Limb (tissue), 2 donors: Measurements from ENCODE around the gene MLLT3.

ENCODE experiments used
- DNase-seq, 2 donors: peaks; one replicate each; pipeline ENCODE4 v3.0.0-alpha.2; 2016; ENCODE audit errors: extremely low spot score in 2 of 2

MLLT3 gene

GRCh38 chr9:20625003-20625349, 2.7 kb upstream of the MLLT3 start:
- DNase-seq = no peak

DNA sequence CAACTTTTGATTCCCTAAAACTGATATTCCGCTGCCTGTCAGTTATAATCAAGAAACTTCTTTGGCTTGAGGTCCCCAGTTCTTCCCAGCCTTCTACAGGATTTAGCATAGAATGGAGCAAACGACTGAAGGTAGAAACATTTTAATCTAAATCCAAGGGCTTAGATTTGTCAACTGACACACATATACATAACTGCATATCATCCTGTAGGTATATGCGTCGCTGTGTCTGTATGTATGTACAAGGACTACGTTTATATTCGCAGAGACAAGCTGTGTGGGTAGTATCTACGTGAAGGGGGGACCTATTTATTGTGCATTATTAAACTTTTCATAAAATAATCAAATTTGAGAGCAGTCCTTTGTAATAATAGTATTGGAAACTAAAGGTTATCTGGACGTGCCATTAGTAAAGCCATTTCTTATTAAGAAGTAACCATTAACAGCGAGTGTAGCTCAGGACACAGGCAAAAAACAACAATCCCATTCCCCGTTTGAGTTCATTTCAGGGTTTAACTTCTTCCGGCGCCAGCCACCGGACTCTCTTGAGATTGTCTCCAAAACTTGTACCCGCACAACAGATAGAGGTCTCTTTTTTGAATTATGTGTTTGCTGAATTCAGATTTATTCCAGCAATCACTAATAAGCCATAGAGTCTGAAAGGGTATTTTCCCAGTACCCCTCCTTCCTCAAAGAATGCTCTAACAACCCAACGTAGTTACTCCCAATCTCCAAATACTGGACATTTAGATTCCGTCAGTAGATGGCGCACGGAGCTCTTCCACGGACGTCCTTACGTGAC, 2.1 kb upstream of the MLLT3 start:
- DNase-seq = peak; percentile 56 to 82

DNA sequence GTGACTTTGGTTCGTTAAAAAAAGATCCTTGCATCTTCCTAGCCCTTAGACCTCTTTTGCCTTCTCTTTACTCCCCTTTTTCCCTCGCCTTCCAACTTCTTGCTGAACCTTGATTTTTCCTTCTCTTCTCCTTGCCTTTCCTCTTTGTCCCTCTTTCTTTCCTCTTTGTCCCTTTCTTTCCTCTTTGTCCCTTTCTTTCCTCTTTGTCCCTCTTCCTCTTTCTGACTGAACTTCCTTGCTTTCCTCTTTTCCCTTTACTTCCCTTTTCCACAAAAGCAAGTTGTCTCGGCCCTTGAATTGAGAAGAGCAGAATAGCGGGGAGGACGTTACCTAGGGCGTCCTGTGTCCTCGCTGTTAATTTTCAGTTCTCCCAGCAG, 1.4 kb upstream of the MLLT3 start:
- DNase-seq = no peak

GRCh38 chr9:20623021-20623747, 885 bp upstream of the MLLT3 start:
- peak in 1 of 2 donors; percentile 58 for DNase-seq

GRCh38 chr9:20621471-20622329, 599 bp downstream of the MLLT3 start:
- peak; percentile 67 to 90 for DNase-seq

DNA sequence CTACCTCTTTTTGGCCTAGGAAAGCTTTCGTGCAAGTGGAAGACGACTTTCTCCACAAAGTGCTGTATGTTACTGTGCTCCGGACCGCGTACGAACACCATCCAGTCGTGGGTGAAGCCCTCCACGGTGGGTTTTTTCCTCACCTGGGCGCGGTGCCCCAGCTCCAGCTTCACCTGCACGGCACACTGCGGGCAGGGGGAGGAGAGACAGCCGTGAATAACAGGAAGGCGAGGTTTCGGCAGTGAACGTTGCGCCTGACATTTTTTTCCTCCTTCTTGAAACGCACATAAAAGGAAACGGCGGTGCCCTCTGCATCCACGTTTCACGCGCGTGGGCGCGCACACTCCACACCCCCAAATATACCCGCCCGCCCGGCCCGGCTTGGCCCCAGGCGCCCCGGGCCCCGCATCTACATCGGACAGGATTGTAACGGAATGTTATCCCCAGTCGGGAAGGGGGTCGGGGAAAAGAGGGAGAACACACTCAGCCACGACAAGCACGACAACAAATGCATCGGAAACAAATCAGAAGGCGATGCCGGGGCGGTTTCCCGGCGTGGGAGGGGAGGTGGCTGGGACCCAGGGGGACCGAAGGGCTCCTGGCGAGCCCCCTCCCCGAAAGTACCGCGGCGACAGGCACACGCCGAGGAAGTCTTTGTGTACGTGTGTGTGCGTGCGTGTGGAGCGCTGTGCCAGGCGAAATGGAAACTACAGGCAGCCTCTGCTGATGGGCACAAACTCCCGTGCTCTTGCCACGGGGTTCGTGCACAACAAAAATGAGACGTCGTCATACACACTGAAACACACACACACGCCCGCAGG, 1.4 kb downstream of the MLLT3 start:
- peak in 1 of 2 donors; percentile 69 for DNase-seq

DNA sequence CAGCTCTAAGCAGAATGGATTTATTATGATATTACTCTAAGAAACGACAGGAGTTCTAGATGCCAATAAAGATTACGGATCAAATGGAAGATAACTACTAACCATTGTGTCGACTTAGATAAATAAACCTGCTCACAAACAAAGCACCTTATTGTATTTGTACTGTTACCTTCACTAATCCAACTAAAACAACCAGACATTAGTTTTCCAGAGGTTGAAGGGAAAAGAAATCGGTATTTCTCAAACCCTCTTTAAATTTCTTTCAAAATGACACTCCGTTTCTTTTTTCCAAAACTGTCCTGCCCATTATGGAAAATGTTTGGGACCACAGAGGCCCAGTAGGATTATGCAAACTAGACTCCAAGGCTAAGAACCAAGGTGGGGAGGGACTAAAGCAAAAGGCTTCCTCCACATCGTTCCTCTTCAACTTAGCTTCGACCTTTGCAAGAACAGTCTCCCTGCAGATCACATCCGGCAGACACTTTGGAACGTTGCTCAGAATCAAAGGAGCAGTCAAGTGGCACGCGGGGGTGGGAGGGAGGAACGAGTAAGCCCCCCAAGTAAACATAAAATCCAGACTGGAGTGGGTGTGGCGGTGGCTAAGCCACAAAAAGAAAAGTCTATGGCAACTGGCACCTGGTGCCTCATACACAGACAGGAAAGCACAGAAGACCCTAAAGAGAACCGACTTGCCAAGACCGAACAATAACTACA, 2.7 kb downstream of the MLLT3 start:
- peak in 1 of 2 donors; percentile 35 for DNase-seq

DNA sequence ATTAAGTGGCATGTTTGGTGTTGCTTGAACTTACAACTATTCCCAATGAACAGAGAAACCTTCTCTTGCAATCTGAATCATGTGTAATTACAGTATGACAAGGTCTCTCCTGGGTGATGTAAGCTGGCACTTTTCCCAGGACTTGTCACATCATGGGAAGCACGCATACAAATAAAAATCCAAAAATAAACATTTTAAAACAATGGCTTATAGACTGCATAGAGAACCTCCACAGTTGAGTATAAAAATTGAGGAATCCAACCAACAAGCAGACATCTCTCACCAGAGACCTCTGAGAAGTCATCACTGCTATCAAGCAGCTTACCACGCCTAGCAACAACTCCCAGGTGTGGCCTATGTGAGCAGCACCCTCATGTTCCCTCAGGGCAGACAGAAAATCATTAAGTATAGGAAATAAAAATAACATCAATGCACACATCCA, 3.9 kb downstream of the MLLT3 start:
- DNase-seq = no peak

- no peak for DNase-seq
Measured at GRCh38 chr9:20616808-20617207, 5.5 kb downstream of the MLLT3 start.

DNA sequence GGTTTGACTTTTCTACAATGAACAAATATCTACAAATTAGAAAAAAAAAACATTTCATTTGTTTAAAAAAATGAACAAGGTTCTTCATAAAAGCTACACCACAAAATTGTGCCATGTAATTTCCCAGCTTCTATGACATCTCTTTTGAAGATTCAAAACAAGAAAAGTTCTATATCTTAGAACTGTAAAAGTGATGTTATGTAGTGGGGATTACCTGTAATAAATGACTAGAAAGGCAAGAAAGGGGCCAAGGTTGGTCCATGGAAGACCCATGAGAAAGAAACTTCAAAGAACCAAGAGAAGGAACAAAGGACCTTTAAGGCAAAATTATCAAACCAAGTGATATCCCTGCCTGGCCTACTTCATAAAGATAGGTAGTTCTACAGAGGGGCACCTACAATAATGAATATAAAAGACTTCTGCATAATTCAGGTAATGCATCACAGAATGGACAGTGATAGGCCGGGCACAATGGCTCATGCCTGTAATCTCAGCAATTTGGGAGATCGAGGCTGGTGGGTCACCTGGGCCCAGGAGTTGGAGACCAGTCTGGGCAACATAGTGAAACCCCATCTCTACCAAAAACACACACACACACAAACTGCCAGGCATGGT, 7.6 kb downstream of the MLLT3 start:
- DNase-seq = no peak

DNA sequence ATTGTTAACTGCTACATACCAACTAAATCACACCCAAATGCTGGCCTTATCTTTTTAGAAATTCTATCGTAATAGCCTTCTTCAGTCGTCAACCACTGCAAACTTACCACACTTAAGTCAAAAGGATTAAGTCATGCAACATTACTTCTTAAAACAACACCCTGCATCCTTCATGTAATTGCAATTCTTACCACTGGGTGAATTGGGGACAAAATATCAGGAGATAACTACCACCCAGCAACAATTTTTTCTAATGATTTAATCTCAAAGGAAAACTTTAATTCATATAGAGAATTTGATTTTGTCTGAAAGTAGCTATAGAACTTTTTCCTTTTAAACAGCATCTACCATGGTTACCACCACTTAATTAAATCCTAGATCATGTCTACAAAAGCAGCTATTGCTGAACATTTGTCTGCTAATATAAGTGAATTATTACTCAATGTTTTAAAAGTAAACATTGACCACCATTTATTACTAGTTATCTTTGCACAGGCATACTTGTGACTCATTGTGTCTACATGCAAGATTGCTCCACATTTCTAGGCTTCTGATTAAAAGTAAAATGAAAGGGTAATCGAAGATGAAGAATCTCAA, 10.5 kb downstream of the MLLT3 start:
- no peak for DNase-seq

DNA sequence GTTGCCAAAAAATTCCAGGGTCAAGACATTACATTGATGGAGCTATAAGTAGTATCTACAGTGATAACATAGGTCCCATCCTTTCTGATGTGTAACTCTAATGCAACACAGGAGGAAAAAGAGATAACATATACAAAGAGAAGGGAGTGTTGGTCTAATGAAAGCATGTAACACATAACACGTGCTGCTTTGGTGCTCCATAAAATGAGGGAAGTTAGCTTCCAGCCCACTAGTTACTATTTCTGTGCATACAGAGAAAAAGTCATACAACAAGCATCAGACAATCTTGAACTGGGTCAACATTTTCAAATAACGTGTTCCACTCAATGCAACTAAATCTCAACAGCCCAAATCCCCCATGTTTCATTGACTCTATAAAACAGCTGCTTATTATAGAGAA, 11.7 kb downstream of the MLLT3 start:
- no peak for DNase-seq

- DNase-seq = no peak
Measured at GRCh38 chr9:20608582-20608981, 13.7 kb downstream of the MLLT3 start.

DNA sequence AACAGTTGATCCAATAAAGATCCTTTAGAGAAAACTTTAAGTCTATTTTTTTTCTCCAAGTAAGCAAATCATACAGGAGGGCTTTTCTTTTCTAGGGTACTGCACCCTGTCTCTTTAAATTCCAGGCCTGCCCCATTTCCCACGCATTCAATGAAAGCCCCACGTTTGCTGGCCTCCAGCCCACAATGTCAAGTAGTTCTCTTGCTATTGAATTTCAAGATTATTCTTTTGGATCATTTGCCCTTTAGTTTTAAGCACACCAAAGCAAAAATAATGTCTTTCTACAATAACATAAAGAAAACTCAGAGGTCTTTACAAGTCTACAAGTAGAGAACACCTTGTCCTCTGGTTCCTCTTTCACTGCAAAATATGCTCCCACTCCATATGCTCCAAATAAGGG, 15.6 kb downstream of the MLLT3 start:
- no peak for DNase-seq

DNA sequence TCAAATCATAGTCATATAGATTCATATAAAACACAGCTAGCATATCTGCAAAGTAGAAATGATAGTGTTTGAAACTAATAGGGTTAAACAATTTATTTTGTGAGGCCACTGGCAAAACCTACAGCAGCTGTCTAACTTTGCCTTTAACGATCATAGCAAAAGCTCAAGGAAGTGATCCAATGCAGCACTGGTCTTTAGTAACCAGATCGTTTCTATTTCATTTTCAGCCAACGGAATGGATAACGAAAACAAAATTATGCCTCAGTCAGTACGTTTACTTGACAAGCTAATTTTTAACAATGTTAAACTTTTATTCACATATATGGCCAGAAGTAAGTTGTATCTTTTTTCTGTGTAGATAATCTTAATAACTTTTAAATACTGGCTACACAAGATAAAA, 17.7 kb downstream of the MLLT3 start:
- no peak for DNase-seq

DNA sequence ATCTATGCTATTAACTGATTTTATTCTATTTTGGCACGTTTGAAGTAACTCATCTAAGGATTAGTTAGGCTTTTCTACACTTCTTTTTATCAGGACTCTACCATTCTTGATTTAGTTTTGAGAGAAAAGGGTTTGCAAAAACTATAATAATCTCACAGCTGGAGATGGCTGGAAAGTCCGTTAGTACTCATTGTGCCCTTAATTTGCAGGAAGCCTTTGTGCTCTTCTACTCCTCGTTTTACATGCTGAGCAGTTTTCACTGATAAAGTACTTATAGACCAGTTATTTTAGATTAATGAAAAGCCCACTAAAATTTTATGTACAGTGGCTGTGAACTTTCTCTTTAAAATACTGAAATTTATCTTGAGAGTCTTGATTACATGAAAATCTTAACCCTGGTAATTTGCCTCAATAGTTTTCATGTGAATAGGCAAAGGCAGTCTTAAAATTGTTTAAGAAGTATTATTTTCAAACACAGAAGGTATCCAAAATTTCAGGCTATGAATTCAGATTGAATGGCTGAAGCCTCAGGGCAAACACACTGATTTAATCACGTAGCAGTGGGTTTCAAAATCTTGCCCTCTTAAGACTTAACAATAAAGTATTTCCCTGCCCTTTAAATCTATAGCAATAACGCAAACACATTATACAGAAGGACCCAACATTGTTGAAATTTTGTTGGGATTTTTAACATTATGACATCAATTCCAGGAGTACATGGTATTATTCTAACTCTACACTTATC, 18.6 kb downstream of the MLLT3 start:
- no peak for DNase-seq

GRCh38 chr9:20601292-20601691, 21.0 kb downstream of the MLLT3 start:
- DNase-seq = no peak

DNA sequence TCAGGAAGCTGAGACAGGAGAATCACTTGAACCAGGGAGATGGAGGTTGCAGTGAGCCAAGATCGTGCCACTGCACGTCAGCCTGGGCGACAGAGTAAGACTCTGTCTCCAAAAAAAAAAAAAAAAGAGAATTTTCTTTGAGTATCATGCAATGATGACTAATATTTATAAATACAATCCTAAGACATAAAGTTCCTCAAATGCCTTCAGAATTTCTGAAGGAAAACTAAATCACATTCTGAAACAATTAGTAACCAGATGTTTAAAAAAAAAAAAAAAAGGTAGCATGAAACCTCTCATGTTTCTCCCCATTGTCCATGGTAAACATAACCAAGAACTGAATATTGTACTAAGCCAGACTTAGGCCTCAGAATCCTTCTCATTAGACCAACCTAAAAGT, 23.1 kb downstream of the MLLT3 start:
- no peak for DNase-seq

GRCh38 chr9:20598367-20598766, 23.9 kb downstream of the MLLT3 start:
- DNase-seq = no peak
